Non-pigmented ciliary epithelial cell (primary cell): ENCODE measurements around the gene TBC1D3K.
"Not testable (repeated sequence)": the region's sequence is repeated elsewhere in the genome, so short reads cannot be mapped to it uniquely, and the experiment has no call there.

Source experiments
- DNase-seq: peaks from one replicate; pipeline ENCODE4 v3.0.0-alpha.2; 2010; ENCODE audit warnings: low read depth

Gene TBC1D3K

GRCh38 chr17:37924115-37924514, at the start of gene TBC1D3K:
Gene TBC1D3K (plus strand): TSS chr17:37924415. CDS start chr17:37926000, 1,585 bp downstream.
- DNase-seq: not testable (repeated sequence)

- no peak for DNase-seq
Measured at GRCh38 chr17:37884516-37884915, 39.7 kb upstream of the TBC1D3K start.

DNA sequence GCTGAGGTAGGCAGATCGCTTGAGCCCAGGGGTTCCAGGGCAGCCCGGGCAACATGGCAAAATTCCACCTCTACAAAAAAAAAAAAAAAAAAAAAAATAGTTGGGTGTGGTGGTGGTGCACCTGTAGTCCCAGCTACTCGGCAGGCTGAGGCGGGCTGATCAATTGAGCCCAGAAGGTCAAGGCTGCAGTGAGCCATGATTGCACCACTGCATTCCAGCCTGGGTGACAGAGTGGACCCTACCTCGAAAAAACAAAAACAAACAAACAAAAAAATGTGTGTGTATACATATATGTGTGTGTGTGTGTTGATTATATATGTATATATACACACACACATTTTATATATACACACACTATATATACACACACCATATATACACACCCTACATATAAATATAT, 39.1 kb upstream of the TBC1D3K start:
- no peak for DNase-seq

GRCh38 chr17:37888881-37889280, 35.3 kb upstream of the TBC1D3K start:
- no peak for DNase-seq

DNA sequence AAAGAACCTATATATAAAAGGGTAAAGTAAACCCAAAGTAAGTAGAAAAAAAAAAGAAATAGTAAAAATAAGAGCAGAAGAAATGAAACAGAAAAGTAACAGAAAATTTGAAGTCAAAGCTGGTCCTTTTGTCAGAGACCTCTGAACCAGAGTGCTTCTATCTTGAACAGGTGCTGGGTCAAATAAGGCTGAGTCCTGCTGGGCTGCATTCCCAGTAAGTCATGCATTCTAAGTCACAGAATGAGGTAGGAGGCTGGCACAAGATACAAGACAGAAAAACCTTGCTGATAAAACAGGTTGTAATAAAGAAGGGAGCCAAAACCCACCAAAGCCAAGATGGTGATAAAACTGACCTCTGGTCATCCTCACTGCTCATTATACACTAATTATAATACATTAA, 27.3 kb upstream of the TBC1D3K start:
- DNase-seq: not testable (repeated sequence)
